IMR-90 (cell line): ENCODE data around the gene TBC1D16. TPM values are rescaled to one million over a fixed set of nuclear protein-coding genes. Genes with fewer than 3 reads are reported as not detected.

Source experiments
- ATAC-seq: fragments of 200-7000 bp; cut with Tn5 transposase; 2 replicates; pipeline ENCODE4 v1.9.1; 2020; ENCODE audit warnings: low read depth, mild to moderate bottlenecking, moderate library complexity
- BruUV-seq: library from RNA; stranded (reverse); fragments of 400-500 nt; replicated peaks from 2 replicates; lab custom pipeline; 2021; lab: Mats Ljungman, UMichigan
- CTCF ChIA-PET: fragments of 300-600 bp; formaldehyde crosslinking; extraction: SDS; loops from one replicate; lab custom pipeline; 2021; ENCODE audit warnings: antibody characterized with exemption; lab: Yijun Ruan, JAX
- POLR2A ChIA-PET: fragments of 300-600 bp; sonication (Branson Sonifier 250); formaldehyde crosslinking; loops from one replicate; lab custom pipeline; 2022; ENCODE audit warnings: antibody characterized with exemption; ENCODE audit not compliant: unreplicated experiment; lab: Charles Lee
- DNase-seq: peaks from one replicate; pipeline ENCODE4 v3.0.0; 2013
- H2AFZ ChIP-seq: replicated peaks from 2 replicates; pipeline ENCODE3; 2013; ENCODE audit warnings: low read length, mild to moderate bottlenecking; ENCODE audit not compliant: poor library complexity
- H2AK5ac ChIP-seq: 2 replicates; pipeline ENCODE4 v1.6.1; 2013; ENCODE audit warnings: low read depth, low read length, inconsistent platforms
- H2AK9ac ChIP-seq: replicated peaks from 2 replicates; pipeline ENCODE3; 2013; ENCODE audit warnings: mild to moderate bottlenecking, low read depth, low read length, moderate library complexity; ENCODE audit not compliant: poor library complexity
- H2BK120ac ChIP-seq: 2 replicates; pipeline ENCODE4 v1.6.1; 2013; ENCODE audit warnings: low read depth, low read length, inconsistent platforms
- H2BK15ac ChIP-seq: 3 replicates; pipeline ENCODE4 v1.6.1; 2013; ENCODE audit warnings: low read depth, low read length, inconsistent platforms
- H2BK20ac ChIP-seq: 2 replicates; pipeline ENCODE4 v1.6.1; 2013; ENCODE audit warnings: low read depth, mild to moderate bottlenecking, inconsistent platforms, low read length, moderate library complexity
- H2BK5ac ChIP-seq: 2 replicates; pipeline ENCODE4 v1.6.1; 2013; ENCODE audit warnings: mild to moderate bottlenecking, low read depth, low read length, inconsistent platforms; ENCODE audit not compliant: poor library complexity, severe bottlenecking
- H3K14ac ChIP-seq: replicated peaks from 2 replicates; pipeline ENCODE4 v1.6.1; 2013; ENCODE audit warnings: low read depth, low read length, inconsistent platforms
- H3K18ac ChIP-seq: 2 replicates; pipeline ENCODE4 v1.6.1; 2013; ENCODE audit warnings: low read depth, low read length, control low read depth
- H3K23ac ChIP-seq: 2 replicates; pipeline ENCODE4 v1.6.1; 2013; ENCODE audit warnings: low read depth, low read length, inconsistent platforms
- H3K27ac ChIP-seq: 2 replicates; pipeline ENCODE4 v1.5.1; 2013; ENCODE audit warnings: mild to moderate bottlenecking, control low read depth, low read length; ENCODE audit not compliant: insufficient read depth
- H3K27me3 ChIP-seq: 2 replicates; pipeline ENCODE4 v1.6.1; 2013; ENCODE audit warnings: low read length; ENCODE audit not compliant: control insufficient read depth, insufficient read depth
- H3K36me3 ChIP-seq: 2 replicates; pipeline ENCODE4 v1.6.1; 2013; ENCODE audit warnings: low read length, mixed read lengths; ENCODE audit not compliant: control insufficient read depth, insufficient read depth
- H3K4ac ChIP-seq: 2 replicates; pipeline ENCODE4 v1.6.1; 2013; ENCODE audit warnings: low read depth, low read length, inconsistent platforms
- H3K4me1 ChIP-seq: 2 replicates; pipeline ENCODE4 v1.6.1; 2013; ENCODE audit warnings: low read length, mixed read lengths; ENCODE audit not compliant: control insufficient read depth, insufficient read depth
- H3K4me2 ChIP-seq: 2 replicates; pipeline ENCODE4 v1.6.1; 2013; ENCODE audit warnings: low read depth, mild to moderate bottlenecking, control low read depth, low read length, moderate library complexity
- H3K4me3 ChIP-seq: 2 replicates; pipeline ENCODE4 v1.5.1; 2013; ENCODE audit warnings: low read depth, mild to moderate bottlenecking, control low read depth, low read length, moderate library complexity; ENCODE audit not compliant: insufficient read depth
- H3K56ac ChIP-seq: 2 replicates; pipeline ENCODE4 v1.6.1; 2013; ENCODE audit warnings: low read length, inconsistent platforms; ENCODE audit not compliant: insufficient read depth; ENCODE audit errors: extremely low read depth
- H3K79me1 ChIP-seq, 2 experiments: 2 replicates each; pipeline ENCODE4 v1.6.1; 2013; ENCODE audit warnings: low read length in 2 of 2, inconsistent platforms in 1 of 2, low read depth in 1 of 2
- H3K9ac ChIP-seq: 2 replicates; pipeline ENCODE4 v1.6.1; 2013; ENCODE audit warnings: low read depth, low read length, control low read depth
- H3K9me1 ChIP-seq: 2 replicates; pipeline ENCODE4 v1.6.1; 2013; ENCODE audit warnings: low read length, inconsistent platforms; ENCODE audit not compliant: insufficient read depth
- H3K9me3 ChIP-seq: 2 replicates; pipeline ENCODE4 v1.6.1; 2013; ENCODE audit warnings: low read length; ENCODE audit not compliant: control insufficient read depth, insufficient read depth
- H4K20me1 ChIP-seq: 2 replicates; pipeline ENCODE4 v1.6.1; 2013; ENCODE audit warnings: low read length, inconsistent platforms; ENCODE audit not compliant: insufficient read depth
- H4K5ac ChIP-seq: 2 replicates; pipeline ENCODE4 v1.6.1; 2013; ENCODE audit warnings: mild to moderate bottlenecking, low read depth, low read length, control low read depth
- H4K8ac ChIP-seq, 2 experiments: 2 replicates each; pipeline ENCODE4 v1.6.1; 2013; ENCODE audit warnings: low read depth in 2 of 2, low read length in 2 of 2, control low read depth in 1 of 2, inconsistent platforms in 1 of 2
- H4K91ac ChIP-seq: 2 replicates; pipeline ENCODE4 v1.6.1; 2013; ENCODE audit warnings: low read depth, low read length, inconsistent platforms; ENCODE audit not compliant: insufficient read depth
- CEBPB ChIP-seq: IDR thresholded peaks from 2 replicates; pipeline ENCODE4 v1.6.1; 2012; ENCODE audit warnings: low read depth, low read length, improper control_type of control experiment
- CHD1 ChIP-seq: IDR thresholded peaks from 2 replicates; pipeline ENCODE4 v1.6.1; 2012; ENCODE audit warnings: low read depth, low read length, improper control_type of control experiment
- ELK1 ChIP-seq: fragments of 150-350 bp; IDR thresholded peaks from 2 replicates; pipeline ENCODE4 v1.6.1; 2016; ENCODE audit warnings: low read depth, mild to moderate bottlenecking, low read length, moderate library complexity, borderline replicate concordance
- MAFK ChIP-seq: IDR thresholded peaks from 2 replicates; pipeline ENCODE4 v1.6.1; 2012; ENCODE audit warnings: low read depth, low read length, improper control_type of control experiment
- POLR2A ChIP-seq: IDR thresholded peaks from 2 replicates; pipeline ENCODE4 v1.6.1; 2012; ENCODE audit warnings: mild to moderate bottlenecking, low read depth, low read length
- RAD21 ChIP-seq: IDR thresholded peaks from 2 replicates; pipeline ENCODE4 v1.6.1; 2012; ENCODE audit warnings: low read length, improper control_type of control experiment
- RCOR1 ChIP-seq: IDR thresholded peaks from 2 replicates; pipeline ENCODE4 v1.6.1; 2012; ENCODE audit warnings: mild to moderate bottlenecking, low read length, improper control_type of control experiment; ENCODE audit not compliant: insufficient replicate concordance
- WGBS, 2 experiments: methylation state at CpG; one replicate each; pipeline versions ENCODE4 v1.1.5 to v1.1.7; 2013; ENCODE audit warnings: missing lambda C conversion rate in 2 of 2; ENCODE audit not compliant: insufficient read length in 1 of 2; ENCODE audit errors: extremely low coverage in 2 of 2; 5-methylcytosine and 5-hydroxymethylcytosine counted together
- dilution Hi-C: fragments of 300-500 bp; cut with HindIII; formaldehyde crosslinking; loops from one replicate; pipeline ENCODE4 v1.14.3; 2018; ENCODE audit warnings: low sequenced_read_pairs; ENCODE audit not compliant: unreplicated experiment
- in situ Hi-C: fragments of 300-500 bp; cut with MboI; formaldehyde crosslinking; loops from 3 replicates; pipeline ENCODE4 v1.14.3; 2019; ENCODE audit warnings: low sequenced_read_pairs, inconsistent platforms, mixed read lengths
- intact Hi-C: fragments of 100-400 bp; cut with micrococcal nuclease; formaldehyde crosslinking; loops from 2 replicates; pipeline ENCODE4 v1.10.0; 2022
- polyA plus RNA-seq, 3 experiments: library from polyadenylated mRNA; depleted of rRNA; stranded (reverse); fragments of >200 nt; gene quantifications; 2 replicates each; pipeline ENCODE4 v1.2.3, GENCODE V29; 2012; ENCODE audit warnings: low replicate concordance in 1 of 3
- total RNA-seq: library from RNA; depleted of rRNA; stranded (reverse); fragments of >200 nt; gene quantifications from 2 replicates; pipeline ENCODE4 v1.2.3, GENCODE V29; 2012

TBC1D16 gene
- total and polyA plus RNA-seq, 2 of the 4 experiments (the other 2 are of a cell fraction) = 10.1 to 16.7 TPM

GRCh38 chr17:79899584-79899983 lies 136.1 kb downstream of the TBC1D16 start:
- Histone ChIP-seq H3K4me1 (no peaks in the 10 kb centered on the region), H3K27ac (no peak overlapping the region), H4K8ac (no peak overlapping the region), H3K4me2 (no peak overlapping the region), H3K9ac (no peak overlapping the region), H4K20me1 (no peaks in the 10 kb centered on the region), H3K27me3 (peaks cover 38% of the 10 kb centered on the region), H2BK120ac (no peak overlapping the region), H3K4me3 (no peak overlapping the region), H4K91ac (no peak overlapping the region), H3K79me1 (no peaks in the 10 kb centered on the region), H2AFZ (no peak overlapping the region), H3K4ac (no peak overlapping the region), H2AK9ac (no peak overlapping the region), H3K18ac (no peak overlapping the region), H3K9me1 (no peaks in the 10 kb centered on the region), H3K9me3 (peaks cover 4% of the 10 kb centered on the region; the same call in 1 of the 2 replicates), H2BK5ac (no peak overlapping the region), H3K36me3 (no peaks in the 10 kb centered on the region), H3K23ac (no peak overlapping the region), H3K56ac (no peak overlapping the region), H2BK20ac (no peak overlapping the region), H3K14ac (no peak overlapping the region), H2BK15ac (no peak overlapping the region), H2AK5ac (no peak overlapping the region), H4K5ac (no peak overlapping the region)
- no peak for TF ChIP-seq POLR2A
- TF ChIP-seq ELK1 = no peak
- TF ChIP-seq CHD1 = no peak
- no peak for TF ChIP-seq RAD21
- TF ChIP-seq RCOR1 = no peak
- no peak for TF ChIP-seq CEBPB
- no peak for TF ChIP-seq MAFK
- CTCF ChIA-PET = interaction anchor here (0.7 kb wide), 1 partner anchor 150 kb away, joined by 4 read pairs; no protein-coding TSS in a partner anchor
- no TSS peak for BruUV-seq
- dilution Hi-C loops = no loop called here
- DNase-seq = no peak
- no peak for ATAC-seq
- intact Hi-C loops = no loop called here
- in situ Hi-C loops = no loop called here
- no CpG with 5 or more reads among the region's 4 CpGs for WGBS, 2 experiments
- POLR2A ChIA-PET = no interaction called here
